Activated naive CD4-positive, alpha-beta T cell treated with anti-CD3 and anti-CD28 coated beads, Interleukin-2, amount 50 U/mL, for 72 hours (primary cell): Measurements from ENCODE around the gene FAH. TPM values are rescaled to one million over a fixed set of nuclear protein-coding genes. Genes with fewer than 3 reads are reported as not detected.

ENCODE experiments used
- ATAC-seq, 2 donors: fragments of 150-1000 bp; cut with Tn5 transposase; 2 replicates each; pipeline ENCODE4 v1.10.0; 2021; ENCODE audit warnings: mild to moderate bottlenecking in 2 of 2, moderate library complexity in 2 of 2
- DNase-seq, 2 donors: peaks; one replicate each; pipeline ENCODE4 v3.0.0; 2021 to 2022; ENCODE audit warnings: low spot score in 2 of 2
- H3K27ac Mint-ChIP-seq, 2 donors: one replicate each; pipeline ENCODE4 v1.8.0; 2022; ENCODE audit warnings: mild to moderate bottlenecking in 2 of 2, mixed read lengths in 2 of 2
- H3K36me3 Mint-ChIP-seq, 2 donors: one replicate each; pipeline ENCODE4 v1.8.0; 2022; ENCODE audit warnings: mixed read lengths in 2 of 2
- H3K9me3 Mint-ChIP-seq, 2 donors: one replicate each; pipeline ENCODE4 v1.8.0; 2022; ENCODE audit warnings: mixed read lengths in 2 of 2
- total RNA-seq, 2 donors: library from RNA; stranded (reverse); gene quantifications; one replicate each; pipeline ENCODE4 v1.2.3, GENCODE V29; 2022

The FAH gene
- total RNA-seq, 2 donors from 2014 or later: 60.0 to 70.6 TPM

DNA sequence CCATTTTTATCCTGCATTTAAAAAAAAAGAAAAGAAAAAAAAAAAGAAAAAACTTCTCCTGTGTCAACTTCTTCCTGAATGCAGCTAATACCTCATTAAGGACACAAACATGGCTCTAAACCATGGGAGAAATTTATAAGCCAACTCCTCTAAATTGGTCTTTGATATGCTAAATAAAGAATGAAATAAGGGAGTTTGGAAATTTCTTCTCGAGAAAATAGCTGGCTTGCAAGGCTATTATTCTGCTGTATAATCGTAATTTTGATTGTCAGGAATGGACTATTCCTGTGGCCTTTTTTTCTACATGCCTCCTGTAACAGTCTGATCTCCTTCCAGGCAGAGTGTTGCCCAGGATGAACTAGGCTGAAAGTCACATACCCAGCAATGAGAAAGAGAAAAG lies 78.6 kb downstream of the FAH start:
- no peak for ATAC-seq
- no peaks in the 10 kb centered on the region for H3K9me3 Mint-ChIP-seq
- no peaks in the 10 kb centered on the region for H3K36me3 Mint-ChIP-seq
- no peak overlapping the region for H3K27ac Mint-ChIP-seq
- DNase-seq: no peak

GRCh38 chr15:80233581-80233980 lies 80.8 kb downstream of the FAH start:
- no peak for DNase-seq
- no peak for ATAC-seq
- Mint-ChIP-seq H3K27ac (no peak overlapping the region), H3K36me3 (no peaks in the 10 kb centered on the region), H3K9me3 (no peaks in the 10 kb centered on the region)

- Mint-ChIP-seq H3K36me3 (no peaks in the 10 kb centered on the region), H3K9me3 (no peaks in the 10 kb centered on the region), H3K27ac (no peak overlapping the region)
- ATAC-seq (peak in 1 of 2 donors; percentile 69), DNase-seq (peak in 1 of 2 donors; percentile 54)
Observed at GRCh38 chr15:80234883-80235282, 82.1 kb downstream of the FAH start.

Other genes with a start within 250 kb of the FAH start
- gene BCL2A1, start 181.8 kb upstream of the FAH start, total RNA-seq: 10 to 100 TPM; 50.4 to 79.8 TPM
- 10 to 100 TPM; 35.8 to 42.4 TPM for gene ZFAND6, start 93.3 kb upstream of the FAH start, total RNA-seq
- not detected for gene CTXND1, start 99.2 kb downstream of the FAH start, total RNA-seq